ENCODE measurements around the gene CC2D2B.
"Not testable (repeated sequence)": the region's sequence is repeated elsewhere in the genome, so short reads cannot be mapped to it uniquely, and the experiment has no call there.

Gene CC2D2B

GRCh38 chr10:95906677-95907455 lies 909 bp upstream of the CC2D2B start:
- CTCF ChIA-PET, result interaction anchor here (0.5 to 1.4 kb wide), 11 partner anchors 12 to 1165 kb away, joined by 3 to 4 read pairs (median 3); no protein-coding TSS in a partner anchor
- peak; percentile 54 for DNase-seq (ENCODE audit: low spot score)
- POLR2A ChIA-PET (ENCODE audit: low non-redundant PET), result no interaction called here
- H3K27ac ChIP-seq, result peak overlapping the region; percentile 84
- no peak for TF ChIP-seq CTCF (conservative IDR thresholded peaks at IDR 0.05; ENCODE audit: low read depth)

GRCh38 chr10:95908450-95908849 lies 675 bp downstream of the CC2D2B start:
- POLR2A ChIA-PET (ENCODE audit: low non-redundant PET), result interaction anchor here (1.1 kb wide), 1 partner anchor 16 kb away, joined by 3 read pairs; no protein-coding TSS in a partner anchor
- no peak for TF ChIP-seq CTCF (conservative IDR thresholded peaks at IDR 0.05; ENCODE audit: low read depth)

GRCh38 chr10:95909561-95909960 lies 1.8 kb downstream of the CC2D2B start:
- no peak for DNase-seq (ENCODE audit: low spot score)
- POLR2A ChIA-PET (ENCODE audit: low non-redundant PET), result no interaction called here
- CTCF ChIA-PET, result no interaction called here
- TF ChIP-seq CTCF (conservative IDR thresholded peaks at IDR 0.05; ENCODE audit: low read depth), result no peak
- H3K27ac ChIP-seq, result no peak overlapping the region

More at GRCh38 chr10:95908450-95908849, 675 bp downstream of the CC2D2B start:
- no peak for DNase-seq (ENCODE audit: low spot score)
- CTCF ChIA-PET, result no interaction called here
- H3K27ac ChIP-seq, result no peak overlapping the region

GRCh38 chr10:95916039-95916438 lies 8.3 kb downstream of the CC2D2B start:
- H3K27ac ChIP-seq; DNase-seq (ENCODE audit: low spot score); CTCF ChIA-PET; POLR2A ChIA-PET (ENCODE audit: low non-redundant PET): not testable (repeated sequence)

- no peak for TF ChIP-seq CTCF (conservative IDR thresholded peaks at IDR 0.05; ENCODE audit: low read depth)
- CTCF ChIA-PET, result no interaction called here
- no peak for DNase-seq (ENCODE audit: low spot score)
- POLR2A ChIA-PET (ENCODE audit: low non-redundant PET), result no interaction called here
- H3K27ac ChIP-seq, result no peak overlapping the region
These were observed 13.1 kb downstream of the CC2D2B start for GRCh38 chr10:95920798-95921426.

GRCh38 chr10:95925033-95925432 lies 17.3 kb downstream of the CC2D2B start:
- H3K27ac ChIP-seq, result no peak overlapping the region
- ChIA-PET CTCF (no interaction called here), POLR2A (ENCODE audit: low non-redundant PET) (interaction anchor here (1.2 kb wide), 1 partner anchor 17 kb away, joined by 3 read pairs; the partner anchor contains the start of gene CC2D2B)
- no peak for TF ChIP-seq CTCF (conservative IDR thresholded peaks at IDR 0.05; ENCODE audit: low read depth)
- no peak for DNase-seq (ENCODE audit: low spot score)

GRCh38 chr10:95935429-95935828 lies 27.7 kb downstream of the CC2D2B start:
- CTCF ChIA-PET, result no interaction called here
- POLR2A ChIA-PET (ENCODE audit: low non-redundant PET), result no interaction called here
- no peak for TF ChIP-seq CTCF (conservative IDR thresholded peaks at IDR 0.05; ENCODE audit: low read depth)
- no peak for DNase-seq (ENCODE audit: low spot score)
- no peak overlapping the region for H3K27ac ChIP-seq

All from RWPE1 (cell line).